H1 (cell line): ENCODE data around the gene CCDC33. TPM values are rescaled to one million over a fixed set of nuclear protein-coding genes. Genes with fewer than 3 reads are reported as not detected.

Experiments
- ASH2L ChIP-seq: fragments of 200-600, 300-600 bp; sonication (generic); IDR thresholded peaks from one replicate; pipeline ENCODE4 v1.7.1; 2017; ENCODE audit warnings: low read length
- PHF8 ChIP-seq: fragments of 200-600 bp; sonication (generic); conservative IDR thresholded peaks from 2 replicates; pipeline ENCODE4 v1.7.1; 2012; ENCODE audit warnings: low read depth, mild to moderate bottlenecking, inconsistent platforms, low read length, moderate library complexity
- polyA plus RNA-seq, 7 experiments: library from polyadenylated mRNA; depleted of rRNA in 3 of 7; stranded (reverse) in 5 of 7; unstranded in 2 of 7; fragments of >200 nt in 5 of 7; fragments of 200-250 nt in 2 of 7; gene quantifications; 1 replicate in 5 of 7; 2 replicates in 1 of 7; 4 replicates in 1 of 7; pipeline versions ENCODE4 v1.2.1 to v1.2.3, GENCODE V29; 2011 to 2013; ENCODE audit warnings: missing spikeins in 2 of 7, mixed read lengths in 2 of 7
- total RNA-seq: library from RNA; stranded (reverse); fragmentation: NEBNext Ultra II Directional; extraction: Animal tissue kit (Norgen Biotek cat#: 25700); gene quantifications from 2 replicates; pipeline ENCODE4 v1.2.1, GENCODE V29; 2021
- TF ChIP-seq, protein P1 (sequence below): fragments of 300-600 bp; sonication (generic); IDR thresholded peaks from 2 replicates; pipeline ENCODE4 v1.7.1; 2012; ENCODE audit warnings: low read length, moderate library complexity, mild to moderate bottlenecking, inconsistent platforms; ENCODE audit not compliant: insufficient replicate concordance

CCDC33 gene
- total and polyA plus RNA-seq, 2 of the 8 experiments (the other 6 are each of a cell fraction or from before 2014, with no cell fraction given) = 2.0 to 2.7 TPM

DNA sequence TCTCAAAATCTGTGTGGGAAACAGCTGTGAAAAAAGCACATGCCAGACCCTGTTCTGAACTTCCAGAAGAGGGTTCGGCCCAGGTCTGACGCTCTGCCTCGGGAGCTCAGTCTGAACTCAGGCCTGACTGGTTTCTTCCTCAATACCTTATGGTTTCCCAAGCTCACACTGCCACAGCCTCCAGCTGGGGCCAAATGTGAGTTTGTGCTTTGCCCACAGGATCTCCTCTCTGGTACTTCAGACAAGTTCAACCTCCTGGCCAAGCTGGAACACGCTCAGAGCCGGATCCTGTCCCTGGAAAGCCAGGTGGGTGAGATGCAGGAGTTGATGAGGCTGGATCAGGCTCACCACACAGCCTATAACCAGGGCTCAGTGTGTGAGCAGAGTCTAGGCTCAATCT, 97.5 kb downstream of the CCDC33 start (continued):
- TF ChIP-seq, protein P1, sequence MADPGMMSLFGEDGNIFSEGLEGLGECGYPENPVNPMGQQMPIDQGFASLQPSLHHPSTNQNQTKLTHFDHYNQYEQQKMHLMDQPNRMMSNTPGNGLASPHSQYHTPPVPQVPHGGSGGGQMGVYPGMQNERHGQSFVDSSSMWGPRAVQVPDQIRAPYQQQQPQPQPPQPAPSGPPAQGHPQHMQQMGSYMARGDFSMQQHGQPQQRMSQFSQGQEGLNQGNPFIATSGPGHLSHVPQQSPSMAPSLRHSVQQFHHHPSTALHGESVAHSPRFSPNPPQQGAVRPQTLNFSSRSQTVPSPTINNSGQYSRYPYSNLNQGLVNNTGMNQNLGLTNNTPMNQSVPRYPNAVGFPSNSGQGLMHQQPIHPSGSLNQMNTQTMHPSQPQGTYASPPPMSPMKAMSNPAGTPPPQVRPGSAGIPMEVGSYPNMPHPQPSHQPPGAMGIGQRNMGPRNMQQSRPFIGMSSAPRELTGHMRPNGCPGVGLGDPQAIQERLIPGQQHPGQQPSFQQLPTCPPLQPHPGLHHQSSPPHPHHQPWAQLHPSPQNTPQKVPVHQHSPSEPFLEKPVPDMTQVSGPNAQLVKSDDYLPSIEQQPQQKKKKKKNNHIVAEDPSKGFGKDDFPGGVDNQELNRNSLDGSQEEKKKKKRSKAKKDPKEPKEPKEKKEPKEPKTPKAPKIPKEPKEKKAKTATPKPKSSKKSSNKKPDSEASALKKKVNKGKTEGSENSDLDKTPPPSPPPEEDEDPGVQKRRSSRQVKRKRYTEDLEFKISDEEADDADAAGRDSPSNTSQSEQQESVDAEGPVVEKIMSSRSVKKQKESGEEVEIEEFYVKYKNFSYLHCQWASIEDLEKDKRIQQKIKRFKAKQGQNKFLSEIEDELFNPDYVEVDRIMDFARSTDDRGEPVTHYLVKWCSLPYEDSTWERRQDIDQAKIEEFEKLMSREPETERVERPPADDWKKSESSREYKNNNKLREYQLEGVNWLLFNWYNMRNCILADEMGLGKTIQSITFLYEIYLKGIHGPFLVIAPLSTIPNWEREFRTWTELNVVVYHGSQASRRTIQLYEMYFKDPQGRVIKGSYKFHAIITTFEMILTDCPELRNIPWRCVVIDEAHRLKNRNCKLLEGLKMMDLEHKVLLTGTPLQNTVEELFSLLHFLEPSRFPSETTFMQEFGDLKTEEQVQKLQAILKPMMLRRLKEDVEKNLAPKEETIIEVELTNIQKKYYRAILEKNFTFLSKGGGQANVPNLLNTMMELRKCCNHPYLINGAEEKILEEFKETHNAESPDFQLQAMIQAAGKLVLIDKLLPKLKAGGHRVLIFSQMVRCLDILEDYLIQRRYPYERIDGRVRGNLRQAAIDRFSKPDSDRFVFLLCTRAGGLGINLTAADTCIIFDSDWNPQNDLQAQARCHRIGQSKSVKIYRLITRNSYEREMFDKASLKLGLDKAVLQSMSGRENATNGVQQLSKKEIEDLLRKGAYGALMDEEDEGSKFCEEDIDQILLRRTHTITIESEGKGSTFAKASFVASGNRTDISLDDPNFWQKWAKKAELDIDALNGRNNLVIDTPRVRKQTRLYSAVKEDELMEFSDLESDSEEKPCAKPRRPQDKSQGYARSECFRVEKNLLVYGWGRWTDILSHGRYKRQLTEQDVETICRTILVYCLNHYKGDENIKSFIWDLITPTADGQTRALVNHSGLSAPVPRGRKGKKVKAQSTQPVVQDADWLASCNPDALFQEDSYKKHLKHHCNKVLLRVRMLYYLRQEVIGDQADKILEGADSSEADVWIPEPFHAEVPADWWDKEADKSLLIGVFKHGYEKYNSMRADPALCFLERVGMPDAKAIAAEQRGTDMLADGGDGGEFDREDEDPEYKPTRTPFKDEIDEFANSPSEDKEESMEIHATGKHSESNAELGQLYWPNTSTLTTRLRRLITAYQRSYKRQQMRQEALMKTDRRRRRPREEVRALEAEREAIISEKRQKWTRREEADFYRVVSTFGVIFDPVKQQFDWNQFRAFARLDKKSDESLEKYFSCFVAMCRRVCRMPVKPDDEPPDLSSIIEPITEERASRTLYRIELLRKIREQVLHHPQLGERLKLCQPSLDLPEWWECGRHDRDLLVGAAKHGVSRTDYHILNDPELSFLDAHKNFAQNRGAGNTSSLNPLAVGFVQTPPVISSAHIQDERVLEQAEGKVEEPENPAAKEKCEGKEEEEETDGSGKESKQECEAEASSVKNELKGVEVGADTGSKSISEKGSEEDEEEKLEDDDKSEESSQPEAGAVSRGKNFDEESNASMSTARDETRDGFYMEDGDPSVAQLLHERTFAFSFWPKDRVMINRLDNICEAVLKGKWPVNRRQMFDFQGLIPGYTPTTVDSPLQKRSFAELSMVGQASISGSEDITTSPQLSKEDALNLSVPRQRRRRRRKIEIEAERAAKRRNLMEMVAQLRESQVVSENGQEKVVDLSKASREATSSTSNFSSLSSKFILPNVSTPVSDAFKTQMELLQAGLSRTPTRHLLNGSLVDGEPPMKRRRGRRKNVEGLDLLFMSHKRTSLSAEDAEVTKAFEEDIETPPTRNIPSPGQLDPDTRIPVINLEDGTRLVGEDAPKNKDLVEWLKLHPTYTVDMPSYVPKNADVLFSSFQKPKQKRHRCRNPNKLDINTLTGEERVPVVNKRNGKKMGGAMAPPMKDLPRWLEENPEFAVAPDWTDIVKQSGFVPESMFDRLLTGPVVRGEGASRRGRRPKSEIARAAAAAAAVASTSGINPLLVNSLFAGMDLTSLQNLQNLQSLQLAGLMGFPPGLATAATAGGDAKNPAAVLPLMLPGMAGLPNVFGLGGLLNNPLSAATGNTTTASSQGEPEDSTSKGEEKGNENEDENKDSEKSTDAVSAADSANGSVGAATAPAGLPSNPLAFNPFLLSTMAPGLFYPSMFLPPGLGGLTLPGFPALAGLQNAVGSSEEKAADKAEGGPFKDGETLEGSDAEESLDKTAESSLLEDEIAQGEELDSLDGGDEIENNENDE = no peak
- TF ChIP-seq PHF8 (no peak), ASH2L (no peak)
